Omental fat pad (tissue), 4 donors: ENCODE results near the gene PPP1R9A. TPM values are rescaled to one million over a fixed set of nuclear protein-coding genes. Genes with fewer than 3 reads are reported as not detected.

ENCODE experiments used
- ATAC-seq: fragments of 150-250 bp; one replicate; pipeline ENCODE4 v1.9.1; 2016; ENCODE audit warnings: mild to moderate bottlenecking, moderate library complexity; ENCODE audit not compliant: low FRiP score
- DNase-seq: peaks from one replicate; pipeline ENCODE4 v3.0.0-alpha.2; 2019; ENCODE audit warnings: low spot score
- CTCF ChIP-seq, 3 donors: fragments of 450-650 bp; IDR thresholded peaks; one replicate each; pipeline ENCODE4 v1.5.1; 2016 to 2017; ENCODE audit warnings: antibody characterized with exemption in 3 of 3, mild to moderate bottlenecking in 3 of 3, moderate library complexity in 2 of 3
- total RNA-seq, 4 donors: library from RNA; depleted of rRNA; stranded (reverse); fragments of >200 nt; gene quantifications; one replicate each; pipeline ENCODE4 v1.1.0, GENCODE V29; 2016

The PPP1R9A gene
- total RNA-seq, 4 donors from 2014 or later, result 5.5 to 16.5 (median 9.6) TPM

DNA sequence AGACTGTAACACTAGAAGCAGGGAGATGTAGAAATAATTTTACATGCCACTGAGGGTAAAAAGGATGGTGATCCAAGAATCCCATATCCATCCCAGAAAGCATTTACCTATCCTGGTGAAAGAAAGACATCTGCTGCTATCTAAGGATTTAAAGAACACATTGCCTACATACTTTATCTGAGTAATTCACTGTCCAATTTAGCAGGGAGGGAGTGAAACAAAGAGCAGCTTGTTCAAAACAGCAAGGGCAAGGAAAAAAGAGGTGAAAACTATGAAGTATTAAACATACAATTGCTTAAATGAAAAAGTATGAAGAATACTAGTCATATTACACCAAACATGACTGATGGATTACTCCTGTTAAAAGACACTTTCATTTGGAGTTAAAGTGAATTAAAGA is 206.2 kb downstream of the PPP1R9A start:
- ATAC-seq (no peak), DNase-seq (no peak)
- no peak for TF ChIP-seq CTCF (IDR thresholded peaks at IDR 0.05)

GRCh38 chr7:95126053-95126709 is 218.8 kb downstream of the PPP1R9A start:
- no peak for ATAC-seq
- no peak for TF ChIP-seq CTCF (IDR thresholded peaks at IDR 0.05)
- DNase-seq, result no peak

DNA sequence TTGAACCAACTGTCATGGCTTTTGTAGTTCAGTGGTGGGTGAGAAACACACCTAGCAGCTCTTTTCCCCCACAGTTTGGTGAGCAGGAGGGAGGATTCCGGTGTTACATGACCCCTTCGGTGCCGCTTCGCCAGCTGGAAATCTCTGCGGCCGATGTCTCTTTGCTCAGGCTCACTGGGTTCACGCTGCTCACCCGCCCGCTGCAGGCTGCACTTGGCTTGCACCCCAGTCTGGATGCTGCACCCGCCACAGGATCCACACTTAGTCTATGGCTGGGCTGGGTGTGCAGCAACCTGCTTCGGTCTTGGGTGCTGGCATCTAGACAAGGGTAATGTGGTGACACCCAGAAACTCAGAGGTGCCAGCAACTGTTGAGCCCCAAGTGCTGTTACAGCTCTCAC is 225.1 kb downstream of the PPP1R9A start:
- no peak for ATAC-seq

DNA sequence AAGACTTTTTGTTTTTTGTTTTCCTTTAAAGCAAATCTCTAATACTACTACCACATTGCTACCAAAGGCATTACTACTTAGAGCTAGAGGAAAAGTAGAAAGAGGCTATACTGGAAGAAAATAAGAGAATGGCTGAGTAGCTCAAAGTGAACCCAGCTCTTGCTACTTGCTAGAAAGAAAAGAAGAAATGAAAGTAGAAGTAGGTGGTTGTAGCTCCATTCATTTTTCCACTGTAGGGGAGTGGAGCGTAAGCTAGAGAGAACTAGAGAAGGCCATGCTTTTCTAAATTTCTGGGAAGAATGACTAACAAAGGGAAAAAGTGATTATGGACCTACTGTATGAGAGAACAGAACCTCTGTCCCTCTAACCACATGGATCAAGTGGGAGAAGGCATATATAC is 232.5 kb downstream of the PPP1R9A start:
- DNase-seq, result no peak
- TF ChIP-seq CTCF (IDR thresholded peaks at IDR 0.05), result no peak
- ATAC-seq, result no peak

More for the DNA sequence above, 225.1 kb downstream of the PPP1R9A start:
- DNase-seq, result no peak
- TF ChIP-seq CTCF (IDR thresholded peaks at IDR 0.05), result no peak

GRCh38 chr7:95141755-95142154 is 234.4 kb downstream of the PPP1R9A start:
- no peak for TF ChIP-seq CTCF (IDR thresholded peaks at IDR 0.05)
- no peak for ATAC-seq
- DNase-seq, result no peak

- no peak for DNase-seq
- ATAC-seq, result no peak
- no peak for TF ChIP-seq CTCF (IDR thresholded peaks at IDR 0.05)
These were observed 236.9 kb downstream of the PPP1R9A start for GRCh38 chr7:95144256-95144655.

- no peak for ATAC-seq
- TF ChIP-seq CTCF (IDR thresholded peaks at IDR 0.05), result no peak
These were observed 248.6 kb downstream of the PPP1R9A start for GRCh38 chr7:95155965-95156364.

More at GRCh38 chr7:95155965-95156364, 248.6 kb downstream of the PPP1R9A start:
- DNase-seq, result no peak
